K562 (cell line): Measurements from ENCODE around the gene ATG13. TPM values are rescaled to one million over a fixed set of nuclear protein-coding genes. Genes with fewer than 3 reads are reported as not detected.

ENCODE experiments used
- E2F5 ChIP-seq: sonication (generic); formaldehyde crosslinking; IDR thresholded peaks from 2 replicates; pipeline ENCODE4 v1.8.0; 2022; ENCODE audit warnings: mild to moderate bottlenecking, missing genetic modification reagents
- EP400 ChIP-seq: fragments of 450-650 bp; IDR thresholded peaks from 2 replicates; pipeline ENCODE4 v1.6.1; 2017; ENCODE audit warnings: antibody characterized with exemption, mild to moderate bottlenecking, moderate library complexity
- HDAC3 ChIP-seq: fragments of 450-650 bp; IDR thresholded peaks from 2 replicates; pipeline ENCODE4 v1.6.1; 2018; ENCODE audit warnings: borderline replicate concordance, mild to moderate bottlenecking, moderate library complexity; ENCODE audit not compliant: partially characterized antibody
- HNRNPK ChIP-seq: fragments of 200-400 bp; formaldehyde crosslinking; IDR thresholded peaks from one replicate; pipeline ENCODE4 v1.6.1; 2018; ENCODE audit warnings: mild to moderate bottlenecking, low read depth, low read length; ENCODE audit not compliant: poor library complexity, severe bottlenecking
- HOXB6 ChIP-seq: fragments of 250-450 bp; sonication (Bioruptor Pico); IDR thresholded peaks from 2 replicates; pipeline ENCODE4 v1.5.1; 2022; ENCODE audit warnings: mild to moderate bottlenecking, borderline replicate concordance
- MCM2 ChIP-seq: fragments of 450-650 bp; IDR thresholded peaks from 2 replicates; pipeline ENCODE4 v1.6.1; 2017; ENCODE audit warnings: low read depth, mild to moderate bottlenecking
- MGA ChIP-seq: fragments of 450-650 bp; IDR thresholded peaks from 2 replicates; pipeline ENCODE4 v1.6.1; 2016; ENCODE audit warnings: mild to moderate bottlenecking, moderate library complexity
- NEUROD1 ChIP-seq: fragments of 150-350 bp; IDR thresholded peaks from 2 replicates; pipeline ENCODE4 v1.6.1; 2014; ENCODE audit warnings: borderline replicate concordance, low read length, low read depth; ENCODE audit not compliant: partially characterized antibody
- PREB ChIP-seq: sonication (generic); formaldehyde crosslinking; IDR thresholded peaks from 2 replicates; pipeline ENCODE4 v1.8.1; 2023; ENCODE audit warnings: mild to moderate bottlenecking, missing genetic modification reagents
- TARDBP ChIP-seq: fragments of 450-650 bp; IDR thresholded peaks from 2 replicates; pipeline ENCODE4 v1.6.1; 2016
- TFAM ChIP-seq: fragments of 250-450 bp; sonication (Bioruptor Pico); conservative IDR thresholded peaks from 2 replicates; pipeline ENCODE4 v1.5.0; 2021; ENCODE audit warnings: mild to moderate bottlenecking, moderate library complexity
- USF2 ChIP-seq: sonication (generic); formaldehyde crosslinking; IDR thresholded peaks from 2 replicates; pipeline ENCODE4 v1.5.0; 2020; ENCODE audit warnings: missing genetic modification reagents
- ZNF551 ChIP-seq: fragments of 250-450 bp; sonication (Bioruptor Pico); IDR thresholded peaks from 2 replicates; pipeline ENCODE4 v1.5.0; 2021; ENCODE audit warnings: mild to moderate bottlenecking, moderate library complexity
- polyA plus RNA-seq, 8 experiments: library from polyadenylated mRNA; depleted of rRNA in 4 of 8; stranded (reverse) in 5 of 8; unstranded in 3 of 8; fragments of >200 nt; fragmentation: Nextera tagmentation in 2 of 8; fragmentation: Illumina TruSeq in 1 of 8; extraction: Ambion mirVana in 2 of 8; extraction: Trizol in 1 of 8; gene quantifications; 2 replicates each; pipeline versions ENCODE4 v1.2.1 to v1.2.3, GENCODE V29; 2011 to 2014; ENCODE audit warnings: inconsistent platforms in 1 of 8, missing spikeins in 1 of 8
- total RNA-seq, 7 experiments: library from RNA; depleted of rRNA in 6 of 7; stranded (reverse); fragments of >200 nt in 6 of 7; fragmentation: Illumina TruSeq in 2 of 7; extraction: Trizol in 2 of 7; gene quantifications; 2 replicates each; pipeline versions ENCODE4 v1.2.1 to v1.2.3, GENCODE V29; 2011 to 2021; ENCODE audit warnings: low replicate concordance in 1 of 7

Gene ATG13
- total and polyA plus RNA-seq, 9 of the 15 experiments (the other 6 are each of a cell fraction or from before 2014, with no cell fraction given): 13.1 to 61.5 (median 36.5) TPM

GRCh38 chr11:46593550-46594373 lies 23.6 kb upstream of the ATG13 start, which contains the start of gene AMBRA1 (continued):
- TF ChIP-seq HNRNPK (no peak), TFAM (CRISPR knock-in tag) (no peak), E2F5 (CRISPR knock-in tag) (0 out of 2 replicates have a peak, but pooled peaks have one; percentile 21), ZNF551 (CRISPR knock-in tag) (no peak), PREB (CRISPR knock-in tag) (no peak; the same call in 1 of the 2 replicates), HOXB6 (CRISPR knock-in tag) (no peak), EP400 (peak; percentile 83), HDAC3 (peak; percentile 50), MGA (peak; percentile 28; the same call in 1 of the 2 replicates), USF2 (CRISPR knock-in tag) (no peak), TARDBP (no peak), NEUROD1 (peak; percentile 91), MCM2 (no peak)
